ENCODE measurements around the gene CCNB1.

- TF ChIP-seq CTCF (IDR thresholded peaks at IDR 0.05): no peak
- TF ChIP-seq POLR2A (IDR thresholded peaks at IDR 0.05): no peak
Measured at GRCh38 chr5:69167493-69167855, 524 bp downstream of the CCNB1 start.

All from testis (tissue), 2 donors.